NCI-H82 treated with DMSO at 0.1 percent for 48 hours (cell line): ENCODE results near the gene ZRANB1.

Experiments
- DNase-seq: peaks from one replicate; lab custom pipeline; 2025; ENCODE audit not compliant: unreplicated experiment; lab: John Stamatoyannopoulos, UW

The ZRANB1 gene

GRCh38 chr10:125017547-125018298, 75.8 kb downstream of the ZRANB1 start:
- DNase-seq = no peak

GRCh38 chr10:125018576-125019143, 76.7 kb downstream of the ZRANB1 start:
- DNase-seq = no peak

- no peak for DNase-seq
These were observed 78.5 kb downstream of the ZRANB1 start for GRCh38 chr10:125020386-125020785.

- no peak for DNase-seq
These were observed 78.9 kb downstream of the ZRANB1 start for GRCh38 chr10:125020871-125021270.

- no peak for DNase-seq
These were observed 79.9 kb downstream of the ZRANB1 start for GRCh38 chr10:125021686-125022344.

- DNase-seq = no peak
These were observed 80.7 kb downstream of the ZRANB1 start for GRCh38 chr10:125022671-125023070.

- peak; percentile 17 for DNase-seq
These were observed 81.3 kb downstream of the ZRANB1 start for GRCh38 chr10:125023255-125023654.

GRCh38 chr10:125023862-125024496, 82.1 kb downstream of the ZRANB1 start:
- DNase-seq = peak; percentile 80

- DNase-seq = peak; percentile 80
These were observed 82.7 kb downstream of the ZRANB1 start for GRCh38 chr10:125024497-125025234.

GRCh38 chr10:125025341-125025740, 83.4 kb downstream of the ZRANB1 start:
- DNase-seq = no peak

- DNase-seq = no peak
These were observed 84.4 kb downstream of the ZRANB1 start for GRCh38 chr10:125026036-125026931.

GRCh38 chr10:125026974-125027735, 85.2 kb downstream of the ZRANB1 start:
- no peak for DNase-seq

- DNase-seq = peak; percentile 93
These were observed 86.2 kb downstream of the ZRANB1 start for GRCh38 chr10:125027871-125028869.

GRCh38 chr10:125029584-125030242, 87.8 kb downstream of the ZRANB1 start:
- DNase-seq = no peak

GRCh38 chr10:125030567-125031197, 88.8 kb downstream of the ZRANB1 start:
- DNase-seq = no peak

GRCh38 chr10:125032474-125033020, 90.6 kb downstream of the ZRANB1 start:
- DNase-seq = no peak
